Fibroblast of the aortic adventitia (primary cell): ENCODE results near the gene BTG1. TPM values are rescaled to one million over a fixed set of nuclear protein-coding genes. Genes with fewer than 3 reads are reported as not detected.
"Not testable (repeated sequence)": the region's sequence is repeated elsewhere in the genome, so short reads cannot be mapped to it uniquely, and the experiment has no call there.

Experiments
- DNase-seq: peaks from one replicate; pipeline ENCODE4 v3.0.0-alpha.2; 2010; ENCODE audit warnings: low read depth
- H3K4me3 ChIP-seq: 2 replicates; pipeline ENCODE4 v1.5.1; 2011; ENCODE audit warnings: low read depth, mild to moderate bottlenecking, control low read depth, low read length, moderate library complexity
- total RNA-seq: library from RNA; depleted of rRNA; stranded (reverse); fragments of >200 nt; gene quantifications from 2 replicates; pipeline ENCODE4 v1.2.3, GENCODE V29; 2012; ENCODE audit warnings: low replicate concordance
- TF ChIP-seq, protein P1 (sequence below): IDR thresholded peaks from 2 replicates; pipeline ENCODE4 v1.5.1; 2011; ENCODE audit warnings: mild to moderate bottlenecking, low read length, control low read depth, inconsistent platforms; ENCODE audit not compliant: insufficient read depth

Gene BTG1
- total RNA-seq, 1 donor = 16.8 TPM

DNA sequence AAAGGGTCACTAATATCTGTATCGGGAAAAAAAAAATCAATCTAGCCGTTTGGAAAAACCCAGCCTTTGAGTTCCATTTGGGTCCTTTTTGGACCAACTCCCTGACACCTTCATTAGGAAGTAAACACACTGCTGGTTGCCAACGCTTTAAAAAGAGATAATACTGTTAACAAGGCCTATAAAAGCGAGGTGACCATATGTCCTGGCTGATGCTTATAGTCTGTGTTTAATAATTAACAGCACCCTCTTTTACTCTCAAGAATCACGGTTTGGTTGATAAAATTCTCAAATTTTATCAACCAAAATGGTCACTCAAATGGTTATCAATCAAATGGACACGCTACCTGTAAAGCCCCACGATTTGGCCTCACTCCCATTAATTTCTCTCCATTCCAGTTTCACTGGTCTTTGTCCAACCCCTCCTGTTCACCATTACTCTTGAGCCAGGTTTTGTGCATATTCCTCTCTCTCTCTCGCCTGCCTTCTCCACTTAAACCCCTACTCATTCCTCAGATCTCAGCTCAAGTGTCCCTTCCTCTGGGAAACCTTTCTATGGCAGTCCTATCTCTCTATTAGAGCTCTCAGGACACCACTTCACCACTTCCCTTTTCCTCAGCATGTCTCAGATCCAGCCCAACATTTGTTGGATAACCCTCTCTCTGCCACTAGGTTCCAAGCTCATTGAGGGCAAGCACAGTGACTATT is 9.5 kb downstream of the BTG1 start:
- TF ChIP-seq, protein P1, sequence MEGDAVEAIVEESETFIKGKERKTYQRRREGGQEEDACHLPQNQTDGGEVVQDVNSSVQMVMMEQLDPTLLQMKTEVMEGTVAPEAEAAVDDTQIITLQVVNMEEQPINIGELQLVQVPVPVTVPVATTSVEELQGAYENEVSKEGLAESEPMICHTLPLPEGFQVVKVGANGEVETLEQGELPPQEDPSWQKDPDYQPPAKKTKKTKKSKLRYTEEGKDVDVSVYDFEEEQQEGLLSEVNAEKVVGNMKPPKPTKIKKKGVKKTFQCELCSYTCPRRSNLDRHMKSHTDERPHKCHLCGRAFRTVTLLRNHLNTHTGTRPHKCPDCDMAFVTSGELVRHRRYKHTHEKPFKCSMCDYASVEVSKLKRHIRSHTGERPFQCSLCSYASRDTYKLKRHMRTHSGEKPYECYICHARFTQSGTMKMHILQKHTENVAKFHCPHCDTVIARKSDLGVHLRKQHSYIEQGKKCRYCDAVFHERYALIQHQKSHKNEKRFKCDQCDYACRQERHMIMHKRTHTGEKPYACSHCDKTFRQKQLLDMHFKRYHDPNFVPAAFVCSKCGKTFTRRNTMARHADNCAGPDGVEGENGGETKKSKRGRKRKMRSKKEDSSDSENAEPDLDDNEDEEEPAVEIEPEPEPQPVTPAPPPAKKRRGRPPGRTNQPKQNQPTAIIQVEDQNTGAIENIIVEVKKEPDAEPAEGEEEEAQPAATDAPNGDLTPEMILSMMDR = no peak
- H3K4me3 ChIP-seq = no peak overlapping the region
- no peak for DNase-seq

DNA sequence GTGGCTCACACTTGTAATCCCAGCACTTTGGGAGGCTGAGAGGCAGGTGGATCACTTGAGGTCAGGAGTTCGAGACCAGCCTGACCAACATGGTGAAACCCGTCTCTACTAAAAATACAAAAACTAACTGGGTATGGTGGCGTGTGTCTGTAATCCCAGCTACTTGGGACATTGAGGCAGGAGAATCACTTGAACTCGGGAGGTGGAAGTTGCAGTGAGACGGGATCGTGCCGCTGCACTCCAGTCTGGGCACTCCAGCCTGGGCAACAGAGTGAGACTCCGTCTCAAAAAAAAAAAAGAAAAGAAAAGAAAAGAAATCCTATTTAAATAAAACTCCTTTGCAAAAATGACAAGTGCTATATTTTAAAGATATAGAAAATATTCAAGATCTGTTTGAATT is 10.1 kb downstream of the BTG1 start:
- H3K4me3 ChIP-seq, DNase-seq: not testable (repeated sequence)

DNA sequence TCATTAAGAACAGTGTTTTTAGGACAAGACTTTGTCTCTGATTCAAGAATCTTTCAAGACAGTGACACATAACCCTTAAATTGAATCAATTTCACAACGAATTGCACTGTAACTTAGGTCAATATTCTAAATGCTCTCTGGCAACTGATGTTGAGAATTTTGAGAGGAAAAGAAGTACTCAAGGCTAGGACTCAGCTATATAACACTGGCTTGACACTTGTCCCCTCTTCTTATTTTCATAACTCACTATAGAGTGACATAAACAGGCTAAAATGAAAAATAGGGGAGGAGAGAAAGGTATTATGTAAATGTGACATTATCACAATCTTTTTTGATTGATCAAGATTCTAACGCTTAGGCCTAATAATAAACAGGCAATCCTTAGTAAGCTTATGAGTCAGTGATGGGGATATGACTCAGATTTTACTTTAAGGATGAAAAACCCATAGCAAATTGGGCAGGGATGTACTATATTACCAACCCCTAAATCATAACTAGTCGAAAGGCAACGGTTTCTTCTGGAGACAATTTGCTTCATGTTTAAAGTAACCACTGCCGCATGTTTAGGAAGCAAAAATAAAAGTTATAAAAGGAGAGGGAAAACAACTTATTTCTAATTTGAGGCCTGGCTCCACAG is 10.9 kb downstream of the BTG1 start:
- DNase-seq = peak; percentile 72
- no peak overlapping the region for H3K4me3 ChIP-seq
- TF ChIP-seq, protein P1 = no peak

DNA sequence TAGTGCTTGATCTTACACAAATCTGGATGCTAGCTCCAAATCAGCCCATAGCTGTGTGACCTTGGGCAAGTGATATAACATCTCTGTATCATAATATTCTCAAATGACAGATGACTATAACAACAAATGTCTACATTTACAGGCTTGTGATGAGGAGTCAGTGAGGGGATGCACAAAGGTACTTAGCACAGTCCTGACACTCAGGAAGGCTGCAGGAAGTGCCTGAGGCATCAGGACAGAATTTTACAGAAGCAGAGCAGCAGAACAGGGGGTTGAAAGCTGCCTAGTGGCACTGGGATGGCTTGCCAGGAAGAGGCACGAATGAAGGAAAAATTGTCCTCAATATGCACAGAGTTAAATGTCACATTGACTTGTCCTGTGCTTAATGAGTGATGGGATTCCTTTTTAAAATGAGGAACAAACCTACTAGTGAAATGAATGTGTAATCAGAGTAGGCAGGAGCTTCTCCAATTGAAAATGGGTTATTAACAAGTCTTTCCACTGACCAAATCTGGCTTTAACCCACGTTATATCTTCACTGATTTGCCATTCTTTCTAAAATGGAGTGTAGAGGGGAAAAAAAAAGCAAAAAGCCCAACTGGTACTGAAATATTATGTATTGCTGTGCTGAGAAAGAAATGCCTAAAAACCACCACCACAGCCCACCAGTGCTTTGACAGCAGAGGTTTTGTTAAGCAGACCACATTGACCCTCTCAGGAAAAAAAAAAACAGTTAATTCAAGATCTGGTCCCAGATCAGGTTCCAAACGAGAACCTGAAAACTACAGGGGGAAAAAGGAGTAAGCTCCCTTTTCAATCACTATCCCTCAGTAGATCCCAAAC is 11.6 kb downstream of the BTG1 start:
- DNase-seq = no peak
- no peak overlapping the region for H3K4me3 ChIP-seq
- TF ChIP-seq, protein P1 = no peak

DNA sequence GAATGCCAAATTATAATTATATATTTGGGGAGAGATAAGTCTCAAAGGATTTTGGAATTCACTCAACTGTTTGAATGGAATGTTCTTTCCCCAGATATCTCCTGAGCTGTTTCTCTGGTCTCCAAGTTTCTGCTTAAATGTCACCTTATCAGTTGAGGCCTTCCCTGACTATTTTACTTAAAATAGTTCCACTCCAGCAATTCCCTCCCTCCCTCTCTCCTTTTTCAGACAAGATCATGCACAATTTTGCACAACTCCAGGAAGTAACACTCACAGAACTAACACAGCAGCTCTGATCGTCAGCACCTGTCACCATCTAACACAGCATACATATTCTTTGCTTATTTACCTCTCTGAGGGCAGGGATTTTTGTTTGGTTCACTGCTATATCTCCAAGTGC is 12.5 kb downstream of the BTG1 start:
- no peak overlapping the region for H3K4me3 ChIP-seq
- TF ChIP-seq, protein P1 = no peak
- peak; percentile 83 for DNase-seq

DNA sequence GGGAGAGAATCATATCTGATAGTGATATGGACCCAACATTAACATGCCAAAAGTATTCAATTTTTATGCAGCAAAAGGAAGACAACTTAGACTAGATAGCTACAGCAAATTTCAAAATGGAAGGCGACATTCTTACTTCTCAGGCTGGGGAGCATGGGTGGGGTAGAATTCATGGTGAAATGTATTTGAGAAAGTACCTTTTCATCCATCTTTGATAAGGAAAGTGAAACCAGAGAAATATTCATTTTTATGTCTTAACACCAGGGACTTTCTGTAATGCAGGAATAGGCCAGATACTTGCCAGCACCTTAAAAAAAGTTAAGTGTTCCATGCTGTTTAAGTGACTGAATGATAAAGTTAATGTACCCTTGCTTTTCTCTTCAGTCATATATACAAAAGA is 13.4 kb downstream of the BTG1 start:
- TF ChIP-seq, protein P1 = no peak
- H3K4me3 ChIP-seq = peak overlapping the region; percentile 3
- peak; percentile 44 for DNase-seq

DNA sequence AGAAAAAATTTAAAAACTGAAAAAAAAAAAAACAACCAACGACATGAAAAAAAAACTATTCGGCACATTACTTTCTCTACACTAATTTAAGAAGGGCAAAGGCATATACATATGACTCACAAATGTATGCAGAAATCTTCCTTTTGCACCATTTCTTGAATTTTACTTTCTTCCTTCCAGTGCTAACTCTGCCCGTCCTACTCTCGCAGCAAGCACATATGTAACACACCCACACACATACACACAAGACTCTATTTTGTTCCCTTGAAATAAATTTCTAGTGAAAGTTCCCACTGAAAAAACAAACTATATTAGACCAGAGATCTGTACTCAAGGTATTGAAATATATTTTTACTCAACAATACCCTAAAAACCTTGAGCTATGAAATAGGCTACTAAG is 14.6 kb downstream of the BTG1 start:
- TF ChIP-seq, protein P1 = no peak
- H3K4me3 ChIP-seq = no peak overlapping the region
- DNase-seq = no peak
